ENCODE data around the gene MAL. TPM values are rescaled to one million over a fixed set of nuclear protein-coding genes. Genes with fewer than 3 reads are reported as not detected.

The MAL gene
- total RNA-seq, 2 experiments from 2014 or later = 35.4 to 43.3 TPM

- ATAC-seq (no peak), DNase-seq (no peak)
- Mint-ChIP-seq H3K4me3 (no peak overlapping the region), H3K36me3 (ENCODE audit: low read depth) (no peaks in the 10 kb centered on the region), H3K27ac (no peak overlapping the region), H3K9me3 (ENCODE audit: low read depth) (no peaks in the 10 kb centered on the region), H3K4me1 (peaks cover 23% of the 10 kb centered on the region), H3K27me3 (no peaks in the 10 kb centered on the region)
- ChIA-PET POLR2A (no interaction called here), CTCF (interaction anchor here (0.8 to 9.8 kb wide), 4 partner anchors 58 to 135 kb away, joined by 3 to 291 read pairs (median 4); no protein-coding TSS in a partner anchor)
- intact Hi-C loops (cut with DNase I, micrococcal nuclease) = no loop called here
Measured at GRCh38 chr2:95018861-95019550, 6.5 kb upstream of the MAL start.

GRCh38 chr2:95019572-95019971, 5.9 kb upstream of the MAL start:
- Mint-ChIP-seq H3K4me1 (peaks cover 29% of the 10 kb centered on the region), H3K36me3 (ENCODE audit: low read depth) (no peaks in the 10 kb centered on the region), H3K27me3 (no peaks in the 10 kb centered on the region), H3K9me3 (ENCODE audit: low read depth) (no peaks in the 10 kb centered on the region), H3K27ac (no peak overlapping the region), H3K4me3 (no peak overlapping the region)
- no peak for ATAC-seq
- ChIA-PET CTCF (interaction anchor here (0.8 to 9.8 kb wide), 4 partner anchors 41 to 97 kb away, joined by 3 to 291 read pairs (median 4); no protein-coding TSS in a partner anchor), POLR2A (no interaction called here)
- intact Hi-C loops (cut with DNase I, micrococcal nuclease) = no loop called here
- no peak for DNase-seq

- no peaks in the 10 kb centered on the region for H3K27me3 Mint-ChIP-seq
- ChIA-PET CTCF (interaction anchor here (0.8 to 9.8 kb wide), 3 partner anchors 34 to 57 kb away, joined by 3 to 291 read pairs (median 89); no protein-coding TSS in a partner anchor), POLR2A (no interaction called here)
- no peak overlapping the region for H3K27ac Mint-ChIP-seq
- no peaks in the 10 kb centered on the region for H3K9me3 Mint-ChIP-seq (ENCODE audit: low read depth)
- ATAC-seq (no peak), DNase-seq (no peak)
- H3K4me3 Mint-ChIP-seq = no peak overlapping the region
- intact Hi-C loops (cut with DNase I, micrococcal nuclease) = loop anchor here in 1 of 2 experiments (5.0 kb wide), 1 partner anchor 147 kb away; the partner anchor contains the start of gene ZNF2
- no peaks in the 10 kb centered on the region for H3K36me3 Mint-ChIP-seq (ENCODE audit: low read depth)
- H3K4me1 Mint-ChIP-seq = peaks cover 26% of the 10 kb centered on the region
Measured at GRCh38 chr2:95020275-95021022, 5.1 kb upstream of the MAL start.

- DNase-seq (no peak), ATAC-seq (no peak)
- Mint-ChIP-seq H3K36me3 (ENCODE audit: low read depth) (peaks cover 1% of the 10 kb centered on the region), H3K27me3 (no peaks in the 10 kb centered on the region), H3K4me3 (no peak overlapping the region), H3K9me3 (ENCODE audit: low read depth) (no peaks in the 10 kb centered on the region), H3K27ac (no peak overlapping the region), H3K4me1 (peaks cover 29% of the 10 kb centered on the region)
- POLR2A ChIA-PET = no interaction called here
- CTCF ChIA-PET = interaction anchor here (0.7 to 9.8 kb wide), 4 partner anchors 12 to 95 kb away, joined by 4 to 291 read pairs (median 64); no protein-coding TSS in a partner anchor
- intact Hi-C loops (cut with DNase I, micrococcal nuclease) = loop anchor here in 1 of 2 experiments (5.0 kb wide), 1 partner anchor 146 kb away; the partner anchor contains the start of gene ZNF2
Measured at GRCh38 chr2:95021023-95021416, 4.5 kb upstream of the MAL start.

GRCh38 chr2:95021847-95022246, 3.7 kb upstream of the MAL start:
- no peak overlapping the region for H3K27ac Mint-ChIP-seq
- ATAC-seq (no peak), DNase-seq (no peak)
- no peaks in the 10 kb centered on the region for H3K27me3 Mint-ChIP-seq
- POLR2A ChIA-PET = interaction anchor here (2.5 kb wide), 1 partner anchor 57 kb away, joined by 11 read pairs; no protein-coding TSS in a partner anchor
- peaks cover 2% of the 10 kb centered on the region for H3K36me3 Mint-ChIP-seq (ENCODE audit: low read depth)
- H3K4me3 Mint-ChIP-seq = no peak overlapping the region
- H3K9me3 Mint-ChIP-seq (ENCODE audit: low read depth) = no peaks in the 10 kb centered on the region
- CTCF ChIA-PET = interaction anchor here (0.9 to 9.8 kb wide), 16 partner anchors 8 to 147 kb away, joined by 3 to 291 read pairs (median 8); partner anchors contain the start of gene MRPS5
- intact Hi-C loops (cut with DNase I, micrococcal nuclease) = loop anchor here (1.0 to 5.0 kb wide), 10 partner anchors 19 to 381 kb away; partner anchors contain the start of genes ZNF2 (in 2 of the 2), ZNF892 (in 2 of the 2) and FAHD2A (in 1 of the 2)
- H3K4me1 Mint-ChIP-seq = peaks cover 35% of the 10 kb centered on the region

- ChIA-PET CTCF (interaction anchor here (0.6 to 9.8 kb wide), 29 partner anchors 9 to 1221 kb away, joined by 3 to 291 read pairs (median 4); partner anchors contain the start of gene MRPS5), POLR2A (interaction anchor here (2.5 kb wide), 1 partner anchor 57 kb away, joined by 11 read pairs; no protein-coding TSS in a partner anchor)
- Mint-ChIP-seq H3K4me1 (peaks cover 42% of the 10 kb centered on the region), H3K36me3 (ENCODE audit: low read depth) (peaks cover 2% of the 10 kb centered on the region), H3K27me3 (no peaks in the 10 kb centered on the region), H3K9me3 (ENCODE audit: low read depth) (no peaks in the 10 kb centered on the region), H3K27ac (peak overlapping the region; percentile 13), H3K4me3 (no peak overlapping the region)
- intact Hi-C loops (cut with DNase I, micrococcal nuclease) = loop anchor here (1.0 to 5.0 kb wide), 10 partner anchors 18 to 380 kb away; partner anchors contain the start of genes ZNF2 (in 2 of the 2), ZNF892 (in 2 of the 2) and FAHD2A (in 1 of the 2)
- ATAC-seq = peak; percentile 69
- peak; percentile 92 for DNase-seq
Measured at GRCh38 chr2:95022309-95023221, 2.9 kb upstream of the MAL start.

- Mint-ChIP-seq H3K36me3 (ENCODE audit: low read depth) (peaks cover 2% of the 10 kb centered on the region), H3K27ac (no peak overlapping the region), H3K27me3 (no peaks in the 10 kb centered on the region), H3K4me1 (peaks cover 44% of the 10 kb centered on the region), H3K4me3 (no peak overlapping the region), H3K9me3 (ENCODE audit: low read depth) (no peaks in the 10 kb centered on the region)
- CTCF ChIA-PET = interaction anchor here (0.6 to 9.8 kb wide), 25 partner anchors 9 to 1220 kb away, joined by 3 to 291 read pairs (median 4); partner anchors contain the start of gene MRPS5
- ATAC-seq = peak; percentile 59
- peak; percentile 76 for DNase-seq
- intact Hi-C loops (cut with DNase I, micrococcal nuclease) = loop anchor here (1.0 to 5.0 kb wide), 7 partner anchors 18 to 380 kb away; partner anchors contain the start of genes ZNF2 (in 2 of the 2), FAHD2A (in 1 of the 2) and ZNF892 (in 1 of the 2)
- POLR2A ChIA-PET = interaction anchor here (1.1 to 2.5 kb wide), 2 partner anchors 51 to 56 kb away, joined by 3 to 11 read pairs; no protein-coding TSS in a partner anchor
Measured at GRCh38 chr2:95023222-95023597, 2.3 kb upstream of the MAL start.

GRCh38 chr2:95024371-95024770, 1.1 kb upstream of the MAL start:
- Mint-ChIP-seq H3K4me3 (peak overlapping the region; percentile 91), H3K36me3 (ENCODE audit: low read depth) (peaks cover 2% of the 10 kb centered on the region), H3K27me3 (no peaks in the 10 kb centered on the region), H3K9me3 (ENCODE audit: low read depth) (no peaks in the 10 kb centered on the region), H3K27ac (no peak overlapping the region), H3K4me1 (peaks cover 54% of the 10 kb centered on the region)
- no peak for DNase-seq
- ATAC-seq = no peak
- POLR2A ChIA-PET = interaction anchor here (1.1 to 2.5 kb wide), 2 partner anchors 50 to 55 kb away, joined by 3 to 11 read pairs; no protein-coding TSS in a partner anchor
- intact Hi-C loops (cut with DNase I, micrococcal nuclease) = loop anchor here in 1 of 2 experiments (5.0 kb wide), 1 partner anchor 143 kb away; the partner anchor contains the start of gene ZNF2
- CTCF ChIA-PET = interaction anchor here (1.0 to 9.8 kb wide), 9 partner anchors 9 to 135 kb away, joined by 3 to 291 read pairs (median 38); partner anchors contain the start of gene MRPS5

- H3K36me3 Mint-ChIP-seq (ENCODE audit: low read depth) = peaks cover 2% of the 10 kb centered on the region
- ATAC-seq (no peak), DNase-seq (peak; percentile 58)
- ChIA-PET CTCF (interaction anchor here (0.6 to 9.8 kb wide), 8 partner anchors 8 to 140 kb away, joined by 3 to 291 read pairs (median 46); partner anchors contain the start of gene ZNF2), POLR2A (no interaction called here)
- no peaks in the 10 kb centered on the region for H3K9me3 Mint-ChIP-seq (ENCODE audit: low read depth)
- no peak overlapping the region for H3K27ac Mint-ChIP-seq
- H3K4me3 Mint-ChIP-seq = peak overlapping the region; percentile 91
- H3K4me1 Mint-ChIP-seq = peaks cover 60% of the 10 kb centered on the region
- no peaks in the 10 kb centered on the region for H3K27me3 Mint-ChIP-seq
- intact Hi-C loops (cut with DNase I, micrococcal nuclease) = loop anchor here in 1 of 2 experiments (5.0 kb wide), 1 partner anchor 142 kb away; the partner anchor contains the start of gene ZNF2
Measured at GRCh38 chr2:95024960-95025405, 525 bp upstream of the MAL start.
